ENCODE data around the gene PSG1.
"Not testable (repeated sequence)": the region's sequence is repeated elsewhere in the genome, so short reads cannot be mapped to it uniquely, and the experiment has no call there.

The PSG1 gene

DNA sequence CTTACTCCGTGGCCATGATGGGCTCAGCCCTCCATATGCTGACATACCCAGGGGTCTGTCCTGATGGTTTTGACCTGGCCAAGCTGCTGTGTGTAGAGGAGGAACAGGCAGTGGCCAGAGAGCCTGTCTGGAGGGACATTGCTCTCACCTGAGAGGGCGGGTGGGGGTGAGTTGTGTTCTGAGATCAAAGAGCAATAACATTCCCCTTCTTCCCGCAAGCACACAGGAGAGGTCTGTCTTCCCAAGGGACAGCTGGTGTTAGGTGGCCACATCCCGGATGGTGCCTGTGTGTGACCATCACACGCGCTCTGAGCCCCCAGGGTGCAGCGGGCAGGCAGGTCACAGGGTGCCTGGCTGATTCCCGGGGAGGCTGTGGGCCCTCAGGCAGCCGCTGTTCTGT lies 1.1 kb upstream of the PSG1 start:
- not testable (repeated sequence) for DNase-seq

- DNase-seq: not testable (repeated sequence)
These were observed 2.9 kb downstream of the PSG1 start for GRCh38 chr19:42876596-42876995.

GRCh38 chr19:42875881-42876280 lies 3.6 kb downstream of the PSG1 start:
- not testable (repeated sequence) for DNase-seq

DNA sequence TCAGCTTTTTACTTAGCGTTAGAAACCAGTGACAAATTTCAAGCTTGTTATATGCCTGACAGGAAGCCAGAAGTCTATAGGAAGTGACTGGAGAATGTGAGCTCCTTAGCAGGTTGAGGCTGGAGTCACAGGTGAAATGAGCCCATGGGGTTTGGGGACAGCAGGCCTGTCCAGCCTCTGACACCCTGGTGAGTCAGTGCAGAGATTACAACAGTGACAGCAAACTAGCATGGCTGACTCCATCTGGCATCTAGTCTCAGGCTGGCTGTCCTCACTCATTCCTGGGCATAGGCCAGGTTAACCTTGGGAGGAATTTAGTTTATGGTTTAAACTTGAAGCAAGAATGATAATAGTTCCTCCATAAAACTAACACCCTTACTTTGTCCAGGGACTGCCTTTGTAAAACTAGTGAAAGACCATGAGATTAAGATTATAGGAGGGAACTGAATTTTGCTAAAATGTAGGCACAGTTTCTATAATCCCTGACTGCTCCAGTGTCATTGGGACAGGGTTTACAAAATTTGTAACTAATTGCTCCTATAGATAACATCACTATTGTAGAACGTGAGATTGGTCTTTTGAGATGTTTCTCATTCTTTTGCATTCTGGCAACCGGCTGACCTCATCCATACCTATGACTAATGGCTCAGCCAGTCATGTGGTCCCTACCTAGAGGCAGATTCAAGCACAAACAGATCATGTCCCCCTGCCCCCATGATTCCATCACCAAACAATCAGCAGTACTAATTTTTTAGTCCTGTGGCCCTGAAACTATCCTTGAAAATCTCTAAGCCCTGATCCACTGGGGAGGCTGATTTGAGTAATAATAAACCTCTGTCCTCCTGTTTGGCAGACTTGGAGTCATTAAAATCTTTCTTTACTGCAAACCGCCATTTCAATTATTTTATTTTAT lies 4.4 kb downstream of the PSG1 start:
- not testable (repeated sequence) for DNase-seq

GRCh38 chr19:42874136-42874535 lies 5.4 kb downstream of the PSG1 start:
- DNase-seq: not testable (repeated sequence)

- DNase-seq: no peak
These were observed 6.9 kb downstream of the PSG1 start for GRCh38 chr19:42872608-42873007.

DNA sequence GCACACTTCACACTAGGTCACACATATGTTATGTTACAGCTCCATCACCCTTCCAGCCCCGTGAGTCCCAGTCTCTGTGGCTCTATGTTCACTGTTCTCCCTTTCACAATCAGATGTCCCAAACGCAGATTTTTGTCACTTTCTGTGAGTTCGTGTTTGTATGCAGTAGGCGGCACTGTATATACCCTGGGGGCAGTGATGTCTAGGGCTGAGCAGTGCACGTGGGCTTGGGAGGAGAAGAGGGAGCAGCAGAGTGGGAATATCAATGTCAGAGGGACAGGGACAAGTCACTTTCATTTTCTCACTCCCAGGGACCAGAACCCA lies 22.0 kb downstream of the PSG1 start:
- DNase-seq: no peak

DNA sequence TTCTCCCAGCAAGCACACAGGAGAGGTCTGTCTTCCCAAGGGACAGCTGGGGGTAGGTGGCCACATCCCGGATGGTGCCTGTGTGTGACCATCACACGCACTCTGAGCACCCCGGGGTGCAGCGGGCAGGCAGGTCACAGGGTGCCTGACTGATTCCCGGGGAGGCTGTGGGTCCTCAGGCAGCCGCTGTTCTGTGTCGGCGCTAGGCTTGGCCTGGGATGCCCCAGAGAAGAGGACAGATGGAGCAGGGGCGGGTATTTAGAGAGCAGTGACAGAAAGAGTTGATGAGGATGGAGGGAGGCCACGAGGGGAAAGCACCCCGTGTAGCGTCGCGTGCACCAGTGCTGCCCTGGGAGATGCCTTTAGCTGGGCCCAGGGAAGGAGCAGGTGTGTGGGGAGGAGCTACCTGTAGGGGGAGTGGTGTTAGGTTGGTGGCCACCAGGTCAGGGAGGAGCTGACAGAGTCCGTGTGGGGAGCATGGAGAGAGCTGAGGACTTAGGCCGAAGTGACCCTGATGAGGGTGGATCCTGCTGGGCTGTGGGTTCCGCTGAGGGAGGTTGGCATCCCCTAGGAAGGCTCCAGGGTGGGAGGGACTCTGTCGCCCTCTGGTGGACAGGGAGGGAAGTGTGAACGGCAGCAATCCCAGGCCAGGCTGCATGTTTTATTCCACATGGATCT lies 22.5 kb downstream of the PSG1 start:
- DNase-seq: not testable (repeated sequence)

- not testable (repeated sequence) for DNase-seq
These were observed 24.8 kb downstream of the PSG1 start for GRCh38 chr19:42854745-42855144.

DNA sequence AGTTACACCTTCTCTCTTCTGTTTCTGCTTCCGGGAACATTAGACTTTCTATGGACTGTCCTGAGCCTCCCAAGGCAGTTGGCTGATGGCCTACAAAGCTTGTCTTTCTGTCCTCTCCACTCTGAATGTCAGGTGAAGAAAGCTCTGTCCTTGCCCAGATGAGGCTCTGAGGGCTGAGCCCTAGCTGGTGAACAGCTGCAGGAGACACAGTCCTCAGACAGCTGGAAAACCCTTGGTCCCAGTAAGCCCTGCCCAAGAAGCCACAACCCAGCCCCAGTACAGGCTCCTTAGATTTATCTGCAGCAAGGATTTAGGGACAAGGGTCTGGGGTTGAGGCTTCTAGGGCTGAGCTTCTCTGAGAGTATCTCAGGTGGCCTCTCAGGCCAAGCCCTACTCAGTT lies 26.3 kb downstream of the PSG1 start:
- not testable (repeated sequence) for DNase-seq

GRCh38 chr19:42852821-42853220 lies 26.7 kb downstream of the PSG1 start:
- DNase-seq: not testable (repeated sequence)

DNA sequence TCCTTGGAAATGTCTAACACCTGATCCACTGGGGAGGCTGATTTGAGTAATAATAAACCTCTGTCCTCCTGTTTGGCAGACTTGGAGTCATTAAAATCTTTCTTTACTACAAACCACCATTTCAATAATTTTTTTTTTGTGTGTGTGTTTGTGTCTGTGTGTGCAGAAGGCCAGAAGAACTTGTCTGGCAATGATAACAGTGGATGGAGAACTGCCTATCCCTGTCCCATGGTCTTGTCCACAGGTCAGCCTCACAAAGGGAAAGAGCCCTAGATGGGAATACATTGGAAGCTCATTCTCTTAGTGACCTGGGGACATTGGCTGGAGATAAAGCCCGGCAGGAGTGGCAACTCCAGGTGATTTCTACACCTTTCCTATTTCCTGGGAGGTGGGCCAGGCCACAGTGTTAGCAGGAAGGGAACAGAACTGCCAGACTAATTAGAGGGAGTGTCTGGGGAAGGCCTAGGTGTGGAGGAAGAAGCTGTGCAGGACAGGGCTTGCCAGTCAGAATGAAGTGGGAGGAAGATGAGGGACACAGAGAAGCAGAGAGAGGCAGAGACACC lies 27.7 kb downstream of the PSG1 start:
- DNase-seq: not testable (repeated sequence)

DNA sequence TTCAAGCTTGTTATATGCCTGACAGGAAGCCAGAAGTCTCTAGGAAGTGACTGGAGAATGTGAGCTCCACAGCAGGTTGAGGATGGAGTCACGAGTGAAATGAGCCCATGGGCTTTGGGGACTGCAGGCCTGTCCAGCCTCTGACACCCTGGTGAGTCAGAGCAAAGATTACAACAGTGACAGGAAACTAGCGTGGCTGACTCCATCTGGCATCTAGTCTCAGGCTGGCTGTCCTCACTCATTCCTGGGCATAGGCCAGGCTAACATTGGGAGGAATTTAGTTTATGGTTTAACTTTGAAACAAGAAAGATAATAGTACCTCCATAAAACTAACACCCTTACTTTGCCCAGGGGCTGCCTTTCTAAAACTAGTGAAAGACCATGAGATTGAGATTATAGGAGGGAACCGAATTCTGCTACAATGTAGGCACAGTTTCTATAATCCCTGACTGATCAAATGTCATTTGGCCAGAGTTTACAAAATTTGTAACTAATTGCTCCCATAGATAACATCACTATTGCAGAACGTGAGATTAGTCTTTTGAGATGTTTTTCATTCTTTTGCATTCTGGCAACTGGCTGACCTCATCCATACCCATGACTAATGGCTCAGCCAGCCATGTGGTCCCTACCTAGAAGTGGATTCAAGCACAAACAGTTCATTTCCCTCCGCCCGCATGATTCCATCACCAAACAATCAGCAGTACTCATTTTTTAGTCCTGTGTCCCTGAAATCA lies 28.4 kb downstream of the PSG1 start:
- DNase-seq: no peak

DNA sequence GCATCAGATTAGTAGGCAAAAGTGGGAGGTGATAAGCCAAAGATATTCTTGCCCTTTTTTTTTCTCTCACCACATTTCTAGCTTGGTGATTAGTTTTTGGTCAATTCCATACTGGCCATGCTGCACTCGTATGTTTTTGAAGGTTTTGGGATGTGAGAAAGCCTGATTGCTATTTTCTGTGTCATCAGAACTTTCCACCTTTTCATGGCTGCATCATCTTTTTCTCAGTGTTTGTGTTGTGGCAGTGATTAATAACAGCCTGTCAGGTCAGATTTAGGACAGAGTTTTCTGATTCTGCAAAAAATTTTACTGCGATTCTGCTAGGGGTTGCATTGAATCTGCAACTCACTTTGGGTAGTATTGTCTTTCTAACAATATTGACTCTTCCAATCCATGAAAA lies 32.9 kb downstream of the PSG1 start:
- no peak for DNase-seq

GRCh38 chr19:42843631-42844030 lies 35.9 kb downstream of the PSG1 start:
- DNase-seq: not testable (repeated sequence)

- not testable (repeated sequence) for DNase-seq
These were observed 46.6 kb downstream of the PSG1 start for GRCh38 chr19:42832746-42833442.

- not testable (repeated sequence) for DNase-seq
These were observed 47.4 kb downstream of the PSG1 start for GRCh38 chr19:42832023-42832680.

GRCh38 chr19:42831221-42832019 lies 48.1 kb downstream of the PSG1 start:
- no peak for DNase-seq

DNA sequence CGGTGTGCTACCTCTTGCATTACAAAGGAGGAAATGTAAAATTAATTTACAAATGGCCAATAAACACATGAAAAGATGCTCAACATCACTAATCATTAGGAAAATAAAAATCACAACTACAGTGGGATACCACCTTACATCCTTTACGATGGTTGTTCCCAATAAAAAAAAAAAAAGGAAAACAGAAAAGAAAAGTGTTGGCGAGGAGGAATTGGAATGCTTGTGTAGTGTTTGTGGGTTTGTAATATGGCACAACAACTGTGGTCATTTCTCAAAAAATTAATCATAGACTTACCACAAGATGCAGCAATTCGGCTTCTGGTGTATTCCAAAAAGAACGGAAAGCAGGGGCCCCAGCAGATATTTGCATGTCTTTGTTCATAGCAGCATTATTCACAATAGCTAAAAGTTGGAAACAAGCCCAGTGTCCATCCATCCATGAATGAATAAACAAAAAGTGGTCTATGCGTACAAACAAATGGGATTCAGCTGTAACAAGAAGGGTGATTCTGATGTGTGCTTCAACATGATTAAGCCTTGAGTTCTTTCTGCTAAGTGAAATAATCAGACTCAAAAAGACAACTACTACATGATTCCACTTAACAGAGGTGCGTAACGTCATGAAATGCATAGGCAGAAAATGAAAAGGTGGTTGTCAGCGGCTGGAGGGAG lies 58.1 kb downstream of the PSG1 start:
- DNase-seq: peak; percentile 51

DNA sequence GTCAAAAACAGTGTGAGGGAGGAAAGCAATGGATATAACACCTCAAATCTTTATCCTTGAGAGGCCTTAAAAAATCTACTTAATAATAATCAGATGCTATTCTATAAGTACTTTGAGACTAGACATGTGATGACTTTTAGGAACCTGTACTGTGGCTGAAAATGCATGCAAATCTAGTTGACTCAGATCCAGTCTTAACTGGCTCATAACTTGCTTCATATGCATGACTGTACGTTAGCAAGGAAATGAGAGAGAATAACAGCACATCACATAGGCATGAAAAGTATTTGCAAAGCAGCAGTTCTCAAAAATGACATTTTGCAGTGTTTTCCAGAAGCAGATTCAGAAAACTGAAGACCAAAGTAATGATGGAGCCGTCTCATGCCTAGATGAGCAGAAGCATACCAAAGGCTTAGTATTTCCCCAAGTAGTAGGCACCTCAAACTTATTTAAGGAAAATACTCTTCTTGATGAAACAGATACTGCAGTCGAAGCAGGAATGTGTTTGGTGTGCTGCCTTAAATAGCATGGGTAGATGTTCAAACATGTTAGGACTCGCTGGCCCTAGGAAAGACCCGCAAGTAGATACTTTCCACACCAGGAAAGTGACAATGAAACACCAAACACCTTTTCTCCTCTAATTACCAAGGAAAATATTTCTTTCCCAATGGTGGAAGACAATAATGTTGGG lies 59.4 kb downstream of the PSG1 start:
- DNase-seq: not testable (repeated sequence)

All from NCI-H1092 treated with DMSO at 0.1 percent for 48 hours (cell line).